CMK (cell line): ENCODE data around the gene REPIN1.

Source experiments
- DNase-seq: peaks from one replicate; pipeline ENCODE4 v3.0.0-alpha.2; 2010; ENCODE audit warnings: low read depth

REPIN1 gene

DNA sequence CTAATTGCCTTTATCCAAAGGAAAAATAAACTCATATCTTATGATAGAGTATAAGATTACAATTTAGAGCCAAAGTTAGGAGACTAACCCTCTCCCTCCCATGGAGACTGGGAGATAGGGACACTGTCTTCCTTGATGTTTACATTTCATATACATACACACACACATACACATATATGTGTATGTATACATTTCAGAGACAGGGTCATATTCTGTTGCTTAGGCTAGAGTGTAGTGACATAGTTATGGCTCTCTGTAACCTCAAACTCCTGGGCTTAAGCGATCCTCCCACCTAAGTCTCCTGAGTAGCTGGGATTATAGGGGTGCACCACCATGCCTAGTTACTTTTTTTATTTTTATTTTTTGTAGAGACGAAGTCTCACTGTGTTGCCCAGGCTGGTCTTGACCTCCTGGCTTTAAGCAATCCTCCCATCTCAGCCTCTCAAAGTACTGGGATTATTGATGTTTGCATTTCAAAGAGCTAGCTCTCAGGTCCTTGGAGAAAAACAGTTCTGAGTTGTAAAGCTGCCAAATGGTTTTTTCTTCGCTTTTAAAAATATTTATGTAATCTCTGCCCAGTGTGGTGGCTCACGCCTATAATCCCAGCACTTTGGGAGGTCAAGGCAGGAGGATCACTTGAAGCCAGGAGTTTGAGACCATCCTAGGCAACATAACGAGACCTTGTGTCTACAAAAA lies 8.1 kb upstream of the REPIN1 start:
- DNase-seq, result no peak

DNA sequence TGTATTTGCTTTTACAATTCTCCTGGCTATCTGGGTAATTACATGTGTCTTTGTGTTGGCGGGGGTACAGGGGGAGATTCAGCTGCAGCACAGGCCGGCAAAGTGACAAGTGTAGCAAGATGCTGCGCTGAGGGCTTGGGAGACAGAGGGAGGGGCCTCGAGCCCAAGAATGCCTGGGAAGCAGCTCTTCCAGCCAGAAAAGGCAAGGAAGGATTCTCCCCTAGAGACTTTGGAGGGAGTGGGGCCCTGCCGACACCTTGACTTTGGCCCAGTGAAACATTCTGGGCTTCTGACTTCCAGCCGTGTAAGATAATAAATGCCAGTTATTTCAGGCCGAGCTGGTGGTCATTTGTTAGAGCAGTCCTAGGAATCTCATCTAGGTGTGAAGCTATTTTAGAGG lies 7.2 kb upstream of the REPIN1 start:
- no peak for DNase-seq

DNA sequence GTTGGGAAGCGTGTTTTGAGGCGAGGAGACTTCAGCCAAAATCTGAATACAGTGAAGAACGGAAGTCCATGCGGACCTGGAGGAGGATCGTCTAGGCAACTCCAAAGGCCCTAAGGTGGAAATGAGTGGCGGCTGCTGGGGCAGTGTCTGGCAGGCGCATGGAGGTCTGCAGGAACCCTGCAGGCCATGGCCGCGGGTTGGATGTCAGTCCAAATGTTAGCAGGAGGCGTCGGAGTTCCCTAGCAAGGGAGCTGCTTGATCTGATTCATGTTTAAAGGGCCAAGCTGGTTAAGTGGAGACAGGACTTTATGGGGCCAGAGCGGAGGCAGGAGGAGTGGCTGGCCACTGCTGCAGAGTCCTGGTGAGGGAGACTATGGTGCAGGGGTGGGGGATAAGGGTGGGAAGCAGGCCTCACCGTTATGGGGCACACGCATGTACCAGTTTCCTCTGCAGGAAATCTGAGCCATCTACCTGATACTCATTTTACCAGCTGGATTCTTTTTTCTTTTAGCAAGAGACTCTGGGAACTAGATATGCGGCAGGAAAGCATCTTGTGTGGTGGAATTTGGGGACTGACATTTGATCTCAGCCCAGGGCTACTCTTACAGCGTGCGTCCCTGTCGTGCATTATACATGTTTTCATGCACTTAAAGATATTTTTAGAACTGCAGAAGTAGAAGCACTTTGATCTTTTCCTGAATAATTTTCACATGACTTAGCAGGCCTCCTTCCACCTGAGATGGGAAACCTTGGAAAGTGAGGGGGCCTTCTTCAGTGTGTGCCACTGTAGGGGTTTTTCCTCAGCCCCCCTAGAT lies 6.6 kb upstream of the REPIN1 start:
- DNase-seq, result no peak

DNA sequence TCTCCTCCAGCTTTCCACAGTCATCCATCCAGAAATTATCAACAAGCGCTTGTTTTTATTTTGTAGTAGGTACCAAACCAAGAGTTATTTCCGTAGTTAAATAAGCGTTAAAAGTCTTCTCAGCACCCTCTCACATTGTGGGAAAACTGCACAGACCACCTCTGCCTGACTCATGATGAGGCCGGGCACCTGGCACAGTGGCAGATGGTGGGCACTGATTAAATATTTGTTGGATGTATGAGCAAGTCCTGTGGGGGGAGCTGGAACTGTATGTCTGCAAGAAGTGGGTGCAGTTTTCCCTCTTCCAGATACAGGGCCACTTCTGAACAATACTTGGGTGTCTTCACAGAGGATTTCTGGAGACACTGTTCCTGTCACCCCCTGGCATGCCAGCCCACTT lies 5.3 kb upstream of the REPIN1 start:
- no peak for DNase-seq

DNA sequence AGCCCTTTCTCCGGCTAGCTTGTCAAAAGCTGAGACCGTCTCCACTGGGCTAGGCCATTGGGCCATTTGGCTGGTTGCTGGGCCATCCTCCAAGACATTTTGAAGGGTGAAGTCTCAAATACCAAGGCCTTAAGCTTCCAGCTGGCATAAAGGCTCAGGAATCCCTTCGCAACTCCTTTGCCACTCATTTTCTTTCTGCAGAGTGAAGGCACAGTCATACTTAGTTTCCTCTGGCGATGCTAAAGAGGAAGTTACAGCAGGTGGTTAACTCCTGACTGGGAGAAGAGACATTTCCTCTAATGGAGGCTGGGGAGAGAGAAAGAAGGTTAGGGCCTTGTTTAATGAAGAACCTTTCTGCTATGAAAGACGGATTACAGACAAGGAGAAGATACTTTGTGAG lies 4.8 kb upstream of the REPIN1 start:
- no peak for DNase-seq

DNA sequence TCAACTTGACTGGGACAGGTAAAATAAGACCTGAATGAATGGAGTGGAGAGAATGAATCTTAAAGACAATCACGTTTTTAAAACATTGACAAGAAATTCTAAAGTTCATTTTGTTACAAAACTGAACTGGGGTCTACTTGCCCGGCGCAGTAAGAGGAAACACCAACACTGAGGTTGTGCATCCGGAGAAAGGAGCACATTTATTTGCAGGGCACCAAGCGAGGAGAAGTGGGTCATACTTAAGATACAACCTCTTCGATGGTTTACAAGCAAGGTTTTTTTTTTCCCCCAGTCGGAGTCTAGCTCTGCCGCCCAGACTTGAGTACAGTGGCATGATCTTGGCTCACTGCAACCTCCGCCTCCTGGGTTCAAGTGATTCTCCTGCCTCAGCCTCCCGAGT lies 3.4 kb upstream of the REPIN1 start:
- no peak for DNase-seq

DNA sequence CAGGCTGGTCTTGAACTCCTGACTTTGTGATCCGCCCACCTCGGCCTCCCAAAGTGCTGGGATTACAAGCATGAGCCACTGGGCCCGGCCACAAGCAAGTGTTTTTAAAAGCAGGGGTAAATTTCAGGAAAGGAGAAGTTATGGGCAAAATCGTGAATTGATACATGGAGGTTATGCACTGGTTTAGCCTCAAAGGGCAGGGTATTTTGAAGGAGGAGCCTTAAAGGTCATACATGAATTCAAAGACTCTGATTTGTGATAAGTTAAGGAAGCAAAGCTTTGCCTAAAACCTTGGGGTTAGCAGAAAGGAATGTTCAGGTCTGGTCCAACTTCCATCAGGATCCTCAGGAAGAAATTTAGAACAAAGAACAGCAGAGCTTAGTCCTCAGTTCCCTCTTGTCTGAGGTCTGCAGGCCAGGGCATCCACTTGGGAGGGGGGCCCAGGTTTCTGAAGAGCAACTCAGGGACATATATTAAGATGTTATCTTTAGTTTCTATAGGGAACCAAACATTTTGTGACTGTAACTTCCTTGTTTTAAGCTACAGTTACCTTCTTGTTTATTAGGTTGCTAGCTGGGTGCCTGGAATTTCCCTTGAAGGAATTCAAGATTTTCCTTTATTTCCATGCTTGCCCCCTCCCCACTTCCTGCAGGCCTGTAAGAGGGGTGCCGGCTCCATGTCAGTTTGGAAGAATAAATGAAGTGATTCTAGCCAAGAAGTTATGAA lies 2.8 kb upstream of the REPIN1 start:
- no peak for DNase-seq

DNA sequence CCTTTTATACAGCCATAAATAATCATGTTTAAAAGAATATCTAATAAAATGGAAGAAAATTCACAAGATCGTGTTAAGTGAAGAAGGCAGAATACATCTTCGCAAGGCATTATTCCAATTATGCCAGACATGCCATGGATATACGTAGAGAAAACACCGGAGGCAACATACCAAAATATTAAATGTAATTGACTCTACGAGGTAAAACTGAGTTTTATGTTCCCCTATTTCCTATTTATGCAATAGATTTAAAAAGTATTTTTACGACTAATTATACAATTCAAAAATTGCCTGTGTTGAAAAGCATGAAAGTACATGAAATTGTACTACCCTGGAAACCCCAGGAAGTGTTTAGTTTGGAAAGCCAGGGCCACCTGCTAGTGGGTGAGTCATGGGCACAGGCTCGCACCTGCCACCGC lies 936 bp upstream of the REPIN1 start:
- no peak for DNase-seq

DNA sequence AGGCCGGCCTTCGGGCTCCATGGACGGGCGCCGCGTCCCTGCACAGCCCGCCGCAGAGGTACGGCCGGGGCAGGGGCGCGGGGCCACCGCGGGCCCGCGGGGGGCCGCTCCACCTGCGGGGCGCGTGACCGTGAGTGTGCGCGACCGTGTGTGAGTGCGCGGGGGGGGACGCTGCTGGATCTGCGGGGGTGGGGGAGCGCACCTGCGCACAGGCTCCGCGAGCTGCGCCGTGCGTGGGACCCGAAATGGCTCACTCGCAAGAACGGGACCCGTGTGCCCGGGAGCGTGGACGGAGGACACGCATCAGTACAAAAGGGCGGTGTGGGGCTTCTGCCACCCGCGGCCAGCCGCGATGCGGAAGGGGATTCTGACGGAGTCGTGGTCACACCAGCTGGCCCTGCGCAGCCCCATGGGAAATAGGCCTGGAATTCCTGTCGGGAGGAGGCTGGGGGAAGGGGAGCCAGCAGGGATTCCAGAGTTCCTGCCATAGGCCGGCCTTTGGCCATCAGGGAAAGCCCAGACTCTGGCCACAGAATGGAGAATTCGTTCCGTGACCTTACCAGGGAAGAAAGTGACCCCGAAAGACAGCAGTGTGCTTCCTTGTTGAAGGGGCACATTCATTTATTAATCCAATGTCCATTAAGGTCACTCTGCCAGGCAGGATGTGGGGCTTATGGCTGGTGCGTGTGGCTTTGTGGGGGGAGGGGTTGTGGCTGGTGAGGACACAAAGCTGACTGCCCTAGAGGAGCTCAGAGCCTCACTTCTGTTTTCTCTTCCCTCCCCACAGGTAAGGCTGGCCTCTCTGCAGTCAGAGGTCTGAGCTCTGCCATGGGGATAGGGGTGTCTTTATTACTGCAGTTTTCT lies 494 bp downstream of the REPIN1 start:
- DNase-seq, result no peak

DNA sequence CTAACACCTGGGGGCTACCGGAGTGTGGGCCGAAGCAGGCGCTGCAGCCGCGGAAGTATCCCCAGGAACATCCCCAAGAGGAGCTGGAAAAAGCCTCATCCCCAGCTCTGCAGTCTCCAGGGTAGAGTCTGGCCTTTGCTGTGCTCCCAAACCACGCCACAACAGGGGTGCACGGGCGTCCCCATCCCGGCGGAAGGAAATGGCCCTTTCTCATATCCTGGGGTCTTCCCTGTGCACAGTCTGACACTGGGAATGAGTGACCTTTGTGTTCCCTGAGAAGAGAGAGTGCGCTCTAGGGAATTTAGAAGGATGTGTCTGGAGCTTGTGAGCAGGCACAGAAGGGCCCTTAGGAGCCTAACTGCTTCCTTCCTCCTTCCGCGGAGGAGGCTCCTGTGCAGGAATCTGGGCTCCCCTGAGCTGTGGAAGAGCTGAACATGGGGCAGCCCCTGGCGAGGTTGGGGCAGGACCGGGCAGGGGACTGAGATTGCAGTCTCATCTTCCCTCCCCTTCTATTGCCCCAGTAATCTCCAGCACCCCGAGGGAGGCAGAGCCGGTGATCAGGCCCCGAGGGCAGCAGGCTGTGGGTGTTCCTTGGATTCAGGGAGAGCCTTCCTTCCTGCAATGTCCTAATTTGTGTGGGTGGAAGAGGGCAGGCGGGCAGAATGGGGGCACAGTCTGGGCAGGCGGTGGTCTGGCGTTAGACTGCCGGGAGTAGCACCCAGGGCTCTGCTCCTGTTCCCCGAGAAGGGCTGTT lies 1.3 kb downstream of the REPIN1 start:
- no peak for DNase-seq

DNA sequence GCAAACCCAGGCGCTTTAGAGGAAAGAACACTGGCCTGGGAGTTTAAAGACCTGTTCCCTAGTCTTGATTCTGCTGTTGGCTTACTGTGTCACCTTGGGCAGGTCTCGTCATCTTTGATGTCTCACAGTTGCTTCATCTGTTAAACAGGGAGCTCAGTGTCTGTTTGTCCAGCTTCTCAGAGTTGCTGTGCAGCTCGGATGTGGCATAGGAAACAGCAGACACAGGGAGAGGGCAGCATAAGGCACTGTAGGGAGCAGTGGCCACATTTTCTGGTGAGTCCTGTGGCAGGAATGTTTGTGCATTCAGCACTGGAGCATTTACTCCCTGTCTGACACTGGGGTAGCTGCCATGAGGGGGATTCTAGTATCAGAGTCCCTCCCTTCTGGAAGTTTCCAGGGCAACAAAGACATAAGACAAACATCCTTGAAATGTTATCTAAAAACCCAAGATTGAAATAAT lies 2.0 kb downstream of the REPIN1 start:
- DNase-seq, result no peak

DNA sequence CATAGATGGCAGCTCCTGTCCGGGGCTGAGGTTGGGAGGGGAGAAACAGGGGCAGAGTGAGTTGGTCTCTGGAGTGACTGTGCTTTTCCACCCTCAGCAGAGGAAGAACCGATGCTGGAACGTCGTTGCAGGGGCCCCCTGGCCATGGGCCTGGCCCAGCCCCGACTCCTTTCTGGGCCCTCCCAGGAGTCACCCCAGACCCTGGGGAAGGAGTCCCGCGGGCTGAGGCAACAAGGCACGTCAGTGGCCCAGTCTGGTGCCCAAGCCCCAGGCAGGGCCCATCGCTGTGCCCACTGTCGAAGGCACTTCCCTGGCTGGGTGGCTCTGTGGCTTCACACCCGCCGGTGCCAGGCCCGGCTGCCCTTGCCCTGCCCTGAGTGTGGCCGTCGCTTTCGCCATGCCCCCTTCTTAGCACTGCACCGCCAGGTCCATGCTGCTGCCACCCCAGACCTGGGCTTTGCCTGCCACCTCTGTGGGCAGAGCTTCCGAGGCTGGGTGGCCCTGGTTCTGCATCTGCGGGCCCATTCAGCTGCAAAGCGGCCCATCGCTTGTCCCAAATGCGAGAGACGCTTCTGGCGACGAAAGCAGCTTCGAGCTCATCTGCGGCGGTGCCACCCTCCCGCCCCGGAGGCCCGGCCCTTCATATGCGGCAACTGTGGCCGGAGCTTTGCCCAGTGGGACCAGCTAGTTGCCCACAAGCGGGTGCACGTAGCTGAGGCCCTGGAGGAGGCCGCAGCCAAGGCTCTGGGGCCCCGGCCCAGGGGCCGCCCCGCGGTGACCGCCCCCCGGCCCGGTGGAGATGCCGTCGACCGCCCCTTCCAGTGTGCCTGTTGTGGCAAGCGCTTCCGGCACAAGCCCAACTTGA lies 2.7 kb downstream of the REPIN1 start:
- no peak for DNase-seq

DNA sequence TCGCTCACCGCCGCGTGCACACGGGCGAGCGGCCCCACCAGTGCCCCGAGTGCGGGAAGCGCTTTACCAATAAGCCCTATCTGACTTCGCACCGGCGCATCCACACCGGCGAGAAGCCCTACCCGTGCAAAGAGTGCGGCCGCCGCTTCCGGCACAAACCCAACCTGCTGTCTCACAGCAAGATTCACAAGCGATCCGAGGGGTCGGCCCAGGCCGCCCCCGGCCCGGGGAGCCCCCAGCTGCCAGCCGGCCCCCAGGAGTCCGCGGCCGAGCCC lies 3.3 kb downstream of the REPIN1 start:
- DNase-seq, result no peak

DNA sequence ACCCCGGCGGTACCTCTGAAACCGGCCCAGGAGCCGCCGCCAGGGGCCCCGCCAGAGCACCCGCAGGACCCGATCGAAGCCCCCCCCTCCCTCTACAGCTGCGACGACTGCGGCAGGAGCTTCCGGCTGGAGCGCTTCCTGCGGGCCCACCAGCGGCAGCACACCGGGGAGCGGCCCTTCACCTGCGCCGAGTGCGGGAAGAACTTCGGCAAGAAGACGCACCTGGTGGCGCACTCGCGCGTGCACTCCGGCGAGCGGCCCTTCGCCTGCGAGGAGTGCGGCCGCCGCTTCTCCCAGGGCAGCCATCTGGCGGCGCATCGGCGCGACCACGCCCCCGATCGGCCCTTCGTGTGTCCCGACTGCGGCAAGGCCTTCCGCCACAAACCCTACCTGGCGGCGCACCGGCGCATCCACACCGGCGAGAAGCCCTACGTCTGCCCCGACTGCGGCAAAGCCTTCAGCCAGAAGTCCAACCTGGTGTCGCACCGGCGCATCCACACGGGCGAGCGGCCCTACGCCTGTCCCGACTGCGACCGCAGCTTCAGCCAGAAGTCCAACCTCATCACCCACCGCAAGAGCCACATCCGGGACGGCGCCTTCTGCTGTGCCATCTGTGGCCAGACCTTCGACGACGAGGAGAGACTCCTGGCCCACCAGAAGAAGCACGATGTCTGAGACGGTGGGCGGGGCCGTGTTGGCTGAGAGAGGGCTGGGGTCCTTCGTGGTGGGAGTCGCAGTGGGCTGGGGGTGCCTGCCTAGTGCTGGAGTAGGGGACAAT lies 3.8 kb downstream of the REPIN1 start:
- DNase-seq, result no peak

DNA sequence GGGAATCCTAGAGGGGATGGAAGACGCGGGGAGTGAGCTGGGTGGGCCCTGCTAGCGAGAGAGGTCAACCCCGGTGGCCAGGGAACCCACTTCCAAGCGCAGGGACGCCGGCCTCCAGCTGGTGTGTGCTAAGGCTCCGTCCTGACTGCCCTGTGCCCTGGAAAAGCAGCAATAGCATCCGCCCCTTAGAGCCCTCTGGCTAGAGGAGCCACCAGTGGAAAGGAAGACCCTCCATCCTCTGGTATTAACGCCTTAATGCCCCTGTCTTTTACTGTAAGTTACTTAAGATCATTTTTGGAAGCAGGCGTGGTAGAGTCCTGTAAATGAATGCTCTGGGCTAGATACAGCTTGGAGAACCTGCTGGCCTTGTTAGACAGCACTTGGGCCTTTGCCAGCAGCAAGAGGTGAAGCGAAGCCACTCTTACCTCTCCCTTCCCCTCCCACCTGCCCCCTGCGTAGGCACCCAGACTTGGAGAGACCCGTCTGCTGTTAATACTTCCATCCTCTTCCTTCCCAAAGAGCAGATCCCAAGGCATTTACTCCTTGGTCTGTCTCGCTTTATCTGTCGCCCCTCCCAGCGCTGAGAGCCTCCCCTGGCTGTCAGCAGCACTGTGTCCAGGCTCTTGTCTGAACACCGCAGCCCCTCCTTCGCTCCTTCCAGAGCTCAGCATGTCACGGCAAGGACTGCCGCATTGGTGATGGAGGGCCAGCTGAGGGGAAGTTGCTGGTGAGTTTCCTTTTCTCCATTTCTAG lies 4.6 kb downstream of the REPIN1 start:
- DNase-seq, result no peak

DNA sequence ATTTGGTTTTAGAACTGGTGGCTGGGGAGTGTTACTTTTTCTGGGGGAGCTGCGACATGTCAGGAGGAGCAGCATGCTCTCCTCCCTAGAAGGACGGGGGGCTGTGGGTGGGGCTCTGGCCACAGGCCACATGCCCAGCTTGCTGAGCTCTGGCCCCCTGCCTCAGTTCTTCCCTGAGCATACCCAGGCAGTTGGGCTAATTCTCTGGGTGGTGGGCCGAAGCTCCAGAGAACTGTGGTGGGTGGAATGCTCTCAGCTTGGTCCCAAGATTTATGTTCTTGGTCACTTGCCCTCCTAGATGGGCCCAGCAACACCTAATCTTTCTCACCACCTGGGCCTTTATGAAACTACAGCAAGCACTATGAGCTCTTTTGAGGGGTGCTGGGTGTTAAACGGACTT lies 5.4 kb downstream of the REPIN1 start:
- no peak for DNase-seq

DNA sequence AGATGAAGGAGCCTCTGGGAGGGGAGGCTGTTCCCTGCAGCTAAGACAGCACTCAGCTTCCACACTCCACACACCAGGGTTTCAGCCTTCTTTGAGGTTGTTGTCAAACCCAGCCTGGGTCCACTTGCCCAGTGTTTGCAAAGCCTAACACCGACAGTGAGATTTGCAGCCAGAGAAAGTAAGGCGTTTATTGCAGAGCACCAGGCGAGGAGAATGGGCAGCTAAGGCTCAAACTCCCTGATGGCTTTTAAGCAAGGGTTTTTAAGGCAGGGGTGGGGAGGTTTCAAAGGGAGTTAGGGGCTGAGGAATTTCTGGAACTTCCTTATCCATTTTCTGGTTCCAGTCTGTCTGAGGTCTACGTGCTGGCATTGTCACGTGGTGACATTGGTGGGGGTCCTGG lies 5.8 kb downstream of the REPIN1 start:
- no peak for DNase-seq

DNA sequence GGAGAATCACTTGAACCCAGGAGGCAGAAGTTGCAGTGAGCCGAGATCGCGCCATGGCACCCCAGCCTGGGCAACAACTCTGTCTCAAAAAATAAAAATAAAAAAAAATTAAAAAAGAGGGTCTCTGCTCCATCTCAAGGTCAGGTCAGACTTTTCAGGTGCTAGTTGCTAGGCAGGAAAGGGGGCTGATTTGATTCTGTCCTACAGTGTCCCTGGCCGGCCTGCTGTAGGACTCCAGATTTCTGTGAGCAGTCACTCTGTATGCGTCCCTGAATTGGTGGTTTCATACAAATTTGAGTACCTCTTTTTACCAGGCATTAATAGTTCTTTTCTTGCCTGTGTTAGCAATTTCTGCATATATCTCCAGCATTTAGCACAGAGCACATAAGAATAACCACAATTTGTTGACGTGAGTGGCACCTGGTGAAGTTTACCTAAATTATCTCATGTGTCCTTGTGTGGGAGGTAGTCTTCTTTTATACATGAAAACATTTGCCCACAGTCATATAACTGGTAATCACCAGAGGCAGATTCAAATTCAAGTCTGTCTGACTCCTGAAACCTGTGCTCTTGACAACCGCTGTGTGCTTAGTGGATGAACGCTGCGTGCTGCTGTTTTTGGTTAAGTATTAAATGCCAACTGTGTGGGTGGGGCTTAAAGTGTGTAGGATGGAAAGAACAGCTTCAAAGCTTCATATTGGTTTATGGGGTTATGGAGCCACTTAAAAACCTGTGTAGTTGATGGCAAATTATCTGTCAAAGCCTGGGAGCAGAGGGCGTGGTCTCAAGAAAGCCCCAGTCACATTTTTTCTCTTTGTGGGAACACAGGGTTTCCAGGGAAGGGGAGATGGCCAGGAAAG lies 7.3 kb downstream of the REPIN1 start:
- no peak for DNase-seq
